Measurements from ENCODE around the gene DYRK1B. TPM values are rescaled to one million over a fixed set of nuclear protein-coding genes. Genes with fewer than 3 reads are reported as not detected.

DYRK1B gene
- total and polyA plus RNA-seq, 5 donors from 2014 or later, result 7.2 to 32.6 (median 10.9) TPM

DNA sequence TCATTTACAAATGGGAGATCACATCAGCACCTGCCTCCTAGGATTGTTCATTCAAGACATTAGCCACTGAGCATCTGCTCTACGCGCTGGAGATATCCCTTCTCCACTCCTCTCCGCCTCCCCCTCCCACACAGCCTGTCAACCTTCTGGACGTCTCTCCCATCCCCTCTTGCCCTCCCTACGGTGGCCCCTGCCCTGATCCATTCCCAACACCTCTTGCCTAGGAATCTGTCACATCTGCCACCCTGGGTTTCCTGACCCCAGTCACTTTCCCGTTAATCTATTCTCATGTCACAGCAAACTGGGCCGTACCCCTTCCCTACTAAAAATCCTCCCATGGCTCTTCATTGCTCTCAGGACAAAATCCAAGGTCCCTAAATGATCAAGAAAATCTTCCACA, 10.3 kb downstream of the DYRK1B start:
- H3K27me3 ChIP-seq (ENCODE audit: control insufficient read depth, insufficient read depth, low read length), result no peaks in the 10 kb centered on the region
- H3K36me3 ChIP-seq (ENCODE audit: control insufficient read depth, insufficient read depth, low read length), result peaks cover 9% of the 10 kb centered on the region
- Mint-ChIP-seq H3K36me3 (peaks cover 26% of the 10 kb centered on the region), H3K27me3 (no peaks in the 10 kb centered on the region), H3K9me3 (no peaks in the 10 kb centered on the region), H3K27ac (no peak overlapping the region), H3K4me1 (peaks cover 0 to 16% (median 10%) of the 10 kb centered on the region in 4 donors), H3K4me3 (no peak overlapping the region)
- peaks cover 20% of the 10 kb centered on the region for H3K4me1 ChIP-seq (ENCODE audit: control insufficient read depth, insufficient read depth, low read length, poor library complexity, severe bottlenecking)
- H3K9me3 ChIP-seq (ENCODE audit: control insufficient read depth in 2 of 2, low read length in 2 of 2), result no peaks in the 10 kb centered on the region
- peak overlapping the region; percentile 71 for H3K4me3 ChIP-seq (ENCODE audit: low read depth, low read length)
- ATAC-seq (ENCODE audit: low read depth in 2 of 2), result no peak
- peak overlapping the region; percentile 70 for H3K27ac ChIP-seq (ENCODE audit: insufficient read depth, low read length, poor library complexity, severe bottlenecking)
- DNase-seq, result no peak

DNA sequence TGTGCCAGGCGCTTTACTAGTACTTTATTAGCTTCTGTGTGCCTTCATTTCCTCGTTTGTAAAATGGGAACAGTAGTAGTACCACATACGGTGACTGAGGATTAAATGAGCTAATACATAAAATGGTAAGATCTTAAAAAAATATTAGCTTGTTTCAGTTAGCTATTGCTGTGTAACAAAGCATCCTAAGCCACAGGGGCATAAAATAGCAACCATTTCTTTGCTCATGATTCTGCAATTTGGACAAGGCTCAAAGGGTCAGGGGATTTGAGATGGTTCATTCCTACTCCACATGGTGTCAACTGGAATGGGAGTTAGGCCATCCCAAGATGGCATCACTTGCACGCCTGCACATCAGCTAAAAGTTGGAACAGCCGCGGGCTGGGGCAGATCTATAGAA, 13.3 kb downstream of the DYRK1B start:
- ATAC-seq (ENCODE audit: low read depth in 2 of 2) (no peak), DNase-seq (no peak)
- H3K36me3 Mint-ChIP-seq, result peaks cover 28% of the 10 kb centered on the region
- peaks cover 7% of the 10 kb centered on the region for H3K36me3 ChIP-seq (ENCODE audit: control insufficient read depth, insufficient read depth, low read length)
- no peak overlapping the region for H3K4me3 ChIP-seq (ENCODE audit: low read depth, low read length)
- H3K4me1 ChIP-seq (ENCODE audit: control insufficient read depth, insufficient read depth, low read length, poor library complexity, severe bottlenecking), result peaks cover 20% of the 10 kb centered on the region
- no peaks in the 10 kb centered on the region for H3K27me3 ChIP-seq (ENCODE audit: control insufficient read depth, insufficient read depth, low read length)
- no peaks in the 10 kb centered on the region for H3K9me3 ChIP-seq (ENCODE audit: control insufficient read depth in 2 of 2, low read length in 2 of 2)
- no peak overlapping the region for H3K27ac Mint-ChIP-seq
- no peak overlapping the region for H3K4me3 Mint-ChIP-seq
- H3K9me3 Mint-ChIP-seq, result no peaks in the 10 kb centered on the region
- H3K27ac ChIP-seq (ENCODE audit: insufficient read depth, low read length, poor library complexity, severe bottlenecking), result no peak overlapping the region
- no peaks in the 10 kb centered on the region for H3K27me3 Mint-ChIP-seq
- peaks cover 0 to 21% (median 7%) of the 10 kb centered on the region in 4 donors for H3K4me1 Mint-ChIP-seq

DNA sequence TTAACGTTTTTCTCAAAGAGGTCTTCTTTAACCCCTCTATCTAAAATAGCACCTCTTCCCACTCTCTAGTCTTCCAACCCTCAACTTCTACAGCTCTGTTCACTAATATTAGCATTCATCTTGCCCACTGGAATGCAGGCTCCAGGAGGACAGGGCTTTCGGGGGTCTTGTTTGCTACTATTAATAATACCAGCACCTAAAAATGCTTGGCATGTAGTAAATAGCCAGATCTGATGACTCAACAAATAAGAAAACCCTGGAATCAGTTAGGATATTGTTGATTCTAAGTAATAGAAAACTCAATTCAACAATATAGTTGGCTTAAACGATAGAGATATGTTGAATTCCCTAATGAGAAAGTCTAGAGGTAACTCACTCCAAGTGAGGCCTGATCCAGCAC, 14.2 kb downstream of the DYRK1B start:
- peaks cover 17% of the 10 kb centered on the region for H3K4me1 ChIP-seq (ENCODE audit: control insufficient read depth, insufficient read depth, low read length, poor library complexity, severe bottlenecking)
- peaks cover 0 to 21% (median 8%) of the 10 kb centered on the region in 4 donors for H3K4me1 Mint-ChIP-seq
- H3K4me3 ChIP-seq (ENCODE audit: low read depth, low read length), result no peak overlapping the region
- H3K9me3 ChIP-seq (ENCODE audit: control insufficient read depth in 2 of 2, low read length in 2 of 2), result no peaks in the 10 kb centered on the region
- H3K4me3 Mint-ChIP-seq, result no peak overlapping the region
- DNase-seq (no peak), ATAC-seq (ENCODE audit: low read depth in 2 of 2) (no peak)
- peaks cover 7% of the 10 kb centered on the region for H3K36me3 ChIP-seq (ENCODE audit: control insufficient read depth, insufficient read depth, low read length)
- H3K27me3 ChIP-seq (ENCODE audit: control insufficient read depth, insufficient read depth, low read length), result no peaks in the 10 kb centered on the region
- H3K9me3 Mint-ChIP-seq, result no peaks in the 10 kb centered on the region
- no peak overlapping the region for H3K27ac Mint-ChIP-seq
- no peak overlapping the region for H3K27ac ChIP-seq (ENCODE audit: insufficient read depth, low read length, poor library complexity, severe bottlenecking)
- no peaks in the 10 kb centered on the region for H3K27me3 Mint-ChIP-seq
- H3K36me3 Mint-ChIP-seq, result peaks cover 31% of the 10 kb centered on the region

DNA sequence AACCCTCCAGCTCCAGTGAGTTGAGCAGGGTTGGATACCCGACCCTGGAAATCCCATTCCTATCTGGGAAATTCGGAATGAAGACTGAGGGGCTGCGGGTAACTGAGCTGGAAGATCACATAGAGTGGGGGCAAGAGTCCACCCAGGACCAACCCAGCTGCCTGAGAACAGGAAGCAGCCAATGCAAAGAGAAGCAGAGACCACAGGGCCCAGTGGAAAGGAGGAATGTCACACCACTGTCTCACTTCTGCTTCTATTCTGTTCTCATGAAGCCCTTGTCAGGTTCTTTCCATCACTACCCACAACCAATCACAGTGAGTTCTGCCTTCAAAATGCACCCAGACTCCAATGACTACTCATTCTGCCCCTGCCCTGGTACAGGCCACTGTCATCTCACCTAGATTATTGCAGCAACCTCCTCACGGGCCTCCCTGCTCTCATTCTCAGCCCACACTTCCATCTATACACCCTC, 15.3 kb downstream of the DYRK1B start:
- ATAC-seq (ENCODE audit: low read depth in 2 of 2) (no peak), DNase-seq (no peak)
- H3K9me3 ChIP-seq (ENCODE audit: control insufficient read depth in 2 of 2, low read length in 2 of 2), result no peaks in the 10 kb centered on the region
- Mint-ChIP-seq H3K27me3 (no peaks in the 10 kb centered on the region), H3K4me3 (no peak overlapping the region), H3K9me3 (no peaks in the 10 kb centered on the region), H3K27ac (peak overlapping the region in 2 of 3 donors; percentile 29 to 78), H3K4me1 (peaks cover 0 to 21% (median 9%) of the 10 kb centered on the region in 4 donors), H3K36me3 (peaks cover 31% of the 10 kb centered on the region)
- peaks cover 7% of the 10 kb centered on the region for H3K36me3 ChIP-seq (ENCODE audit: control insufficient read depth, insufficient read depth, low read length)
- no peak overlapping the region for H3K27ac ChIP-seq (ENCODE audit: insufficient read depth, low read length, poor library complexity, severe bottlenecking)
- peaks cover 6% of the 10 kb centered on the region for H3K4me1 ChIP-seq (ENCODE audit: control insufficient read depth, insufficient read depth, low read length, poor library complexity, severe bottlenecking)
- H3K27me3 ChIP-seq (ENCODE audit: control insufficient read depth, insufficient read depth, low read length), result no peaks in the 10 kb centered on the region
- H3K4me3 ChIP-seq (ENCODE audit: low read depth, low read length), result no peak overlapping the region

DNA sequence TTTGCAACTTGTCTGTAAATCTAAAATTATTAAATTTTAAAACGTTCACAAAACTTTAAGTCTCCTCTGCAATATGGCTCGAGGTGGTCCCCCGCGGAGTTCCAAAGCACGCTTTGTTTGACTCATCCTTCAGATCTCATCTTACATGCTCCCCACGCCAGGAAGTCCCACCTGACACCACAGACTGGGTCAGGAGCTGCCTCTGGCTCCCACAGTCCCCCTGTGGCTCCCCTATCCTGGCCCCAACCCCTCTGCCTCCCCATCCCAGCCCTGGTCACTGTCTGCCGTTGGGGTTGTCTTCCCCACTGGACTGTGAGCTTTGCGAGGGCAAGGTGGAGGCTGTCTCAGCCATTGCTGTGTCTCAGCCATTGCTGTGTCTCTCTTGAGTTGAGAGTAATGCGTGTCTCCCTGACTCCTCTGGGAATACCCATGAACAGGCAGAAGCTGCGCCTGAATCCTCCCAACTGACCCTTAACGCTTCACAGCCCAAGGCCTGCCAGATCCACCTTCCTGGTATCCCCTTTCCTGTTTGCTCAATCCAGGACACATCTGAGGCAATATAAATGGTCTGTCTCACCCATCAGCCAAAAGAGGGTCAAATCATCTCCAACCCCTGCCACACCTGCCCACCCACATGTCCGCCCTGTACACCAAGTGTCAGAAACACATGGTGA, 15.9 kb downstream of the DYRK1B start:
- H3K36me3 ChIP-seq (ENCODE audit: control insufficient read depth, insufficient read depth, low read length), result peaks cover 7% of the 10 kb centered on the region
- H3K9me3 ChIP-seq (ENCODE audit: control insufficient read depth in 2 of 2, low read length in 2 of 2), result no peaks in the 10 kb centered on the region
- H3K27ac ChIP-seq (ENCODE audit: insufficient read depth, low read length, poor library complexity, severe bottlenecking), result no peak overlapping the region
- H3K27me3 Mint-ChIP-seq, result no peaks in the 10 kb centered on the region
- peaks cover 0 to 21% (median 10%) of the 10 kb centered on the region in 4 donors for H3K4me1 Mint-ChIP-seq
- H3K27ac Mint-ChIP-seq, result peak overlapping the region in 1 of 3 donors; percentile 29
- no peak overlapping the region for H3K4me3 Mint-ChIP-seq
- H3K27me3 ChIP-seq (ENCODE audit: control insufficient read depth, insufficient read depth, low read length), result no peaks in the 10 kb centered on the region
- ATAC-seq (ENCODE audit: low read depth in 2 of 2), result no peak
- no peaks in the 10 kb centered on the region for H3K4me1 ChIP-seq (ENCODE audit: control insufficient read depth, insufficient read depth, low read length, poor library complexity, severe bottlenecking)
- no peak overlapping the region for H3K4me3 ChIP-seq (ENCODE audit: low read depth, low read length)
- no peaks in the 10 kb centered on the region for H3K9me3 Mint-ChIP-seq
- DNase-seq, result no peak
- peaks cover 35% of the 10 kb centered on the region for H3K36me3 Mint-ChIP-seq

DNA sequence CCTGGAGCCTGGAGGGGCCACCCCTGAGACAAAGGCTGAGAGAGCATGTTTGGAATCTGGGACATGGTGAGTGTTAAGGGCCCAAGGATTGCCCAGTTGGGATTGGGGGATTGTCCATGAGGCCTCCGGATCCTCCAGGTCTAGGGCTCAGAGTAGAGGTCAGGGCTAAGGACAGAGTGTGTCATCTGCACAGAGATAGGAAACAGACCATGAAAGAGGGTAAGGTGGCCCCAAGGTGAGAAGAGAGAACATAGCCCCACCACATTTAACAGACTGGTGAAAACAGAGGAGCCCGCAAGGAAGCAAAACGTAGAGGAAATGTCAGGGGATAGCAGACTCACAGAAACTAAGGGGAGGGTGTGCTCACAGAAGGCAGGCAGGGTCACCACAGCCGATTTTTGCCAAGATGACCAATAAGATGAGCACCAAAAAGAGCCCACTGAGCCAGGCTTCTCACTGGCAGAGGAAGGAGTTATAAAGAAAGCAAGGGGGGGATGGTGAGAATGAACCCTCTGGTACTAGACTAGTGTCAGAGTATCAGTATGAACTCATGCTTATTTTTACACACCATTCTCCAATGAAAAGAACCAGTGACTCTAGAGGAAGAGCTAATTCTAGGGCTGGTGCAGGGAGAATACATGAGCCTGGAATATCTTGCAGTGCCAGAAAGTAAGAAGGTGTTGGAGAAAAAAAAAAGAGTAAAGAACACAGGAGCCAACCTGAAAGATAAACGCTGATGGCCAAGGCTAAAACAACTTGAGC, 17.5 kb downstream of the DYRK1B start:
- Histone ChIP-seq H3K27ac (ENCODE audit: insufficient read depth, low read length, poor library complexity, severe bottlenecking) (no peak overlapping the region), H3K36me3 (ENCODE audit: control insufficient read depth, insufficient read depth, low read length) (peaks cover 7% of the 10 kb centered on the region), H3K4me1 (ENCODE audit: control insufficient read depth, insufficient read depth, low read length, poor library complexity, severe bottlenecking) (no peaks in the 10 kb centered on the region), H3K27me3 (ENCODE audit: control insufficient read depth, insufficient read depth, low read length) (no peaks in the 10 kb centered on the region), H3K9me3 (ENCODE audit: control insufficient read depth in 2 of 2, low read length in 2 of 2) (no peaks in the 10 kb centered on the region), H3K4me3 (ENCODE audit: low read depth, low read length) (no peak overlapping the region)
- DNase-seq (no peak), ATAC-seq (ENCODE audit: low read depth in 2 of 2) (no peak)
- peaks cover 35% of the 10 kb centered on the region for H3K36me3 Mint-ChIP-seq
- no peak overlapping the region for H3K4me3 Mint-ChIP-seq
- peaks cover 0 to 21% (median 10%) of the 10 kb centered on the region in 4 donors for H3K4me1 Mint-ChIP-seq
- no peaks in the 10 kb centered on the region for H3K27me3 Mint-ChIP-seq
- H3K27ac Mint-ChIP-seq, result no peak overlapping the region
- H3K9me3 Mint-ChIP-seq, result no peaks in the 10 kb centered on the region

DNA sequence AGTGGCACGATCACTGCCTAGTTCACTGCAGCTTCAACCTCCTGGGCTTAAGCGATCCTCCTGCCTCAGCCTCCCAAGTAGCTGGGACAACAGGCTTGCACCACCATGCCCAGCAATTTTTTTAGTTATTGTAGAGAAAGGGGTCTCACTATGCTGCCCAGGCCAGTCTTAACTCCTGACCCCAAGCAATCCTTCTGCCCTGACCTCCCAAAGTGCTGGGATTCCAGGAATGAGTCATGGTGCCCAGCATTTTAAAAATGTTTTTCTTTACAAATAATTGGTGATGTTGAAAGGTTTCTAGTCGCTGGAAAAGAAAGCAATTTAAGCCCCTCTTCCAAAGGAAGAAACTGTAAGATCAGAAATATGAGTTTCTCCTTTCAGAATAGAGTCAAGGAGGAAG, 19.4 kb downstream of the DYRK1B start:
- Mint-ChIP-seq H3K36me3 (peaks cover 28% of the 10 kb centered on the region), H3K4me1 (peaks cover 0 to 18% (median 8%) of the 10 kb centered on the region in 4 donors), H3K9me3 (peaks cover 0 to 1% (median 0%) of the 10 kb centered on the region in 7 donors), H3K27me3 (no peaks in the 10 kb centered on the region), H3K27ac (no peak overlapping the region), H3K4me3 (no peak overlapping the region)
- no peak for ATAC-seq (ENCODE audit: low read depth in 2 of 2)
- H3K4me1 ChIP-seq (ENCODE audit: control insufficient read depth, insufficient read depth, low read length, poor library complexity, severe bottlenecking), result no peaks in the 10 kb centered on the region
- no peaks in the 10 kb centered on the region for H3K27me3 ChIP-seq (ENCODE audit: control insufficient read depth, insufficient read depth, low read length)
- no peak for DNase-seq
- H3K36me3 ChIP-seq (ENCODE audit: control insufficient read depth, insufficient read depth, low read length), result peaks cover 7% of the 10 kb centered on the region
- no peaks in the 10 kb centered on the region for H3K9me3 ChIP-seq (ENCODE audit: control insufficient read depth in 2 of 2, low read length in 2 of 2)
- no peak overlapping the region for H3K4me3 ChIP-seq (ENCODE audit: low read depth, low read length)
- H3K27ac ChIP-seq (ENCODE audit: insufficient read depth, low read length, poor library complexity, severe bottlenecking), result no peak overlapping the region

Measured in CD4-positive, CD25-positive, alpha-beta regulatory T cell (primary cell).